Esophagus muscularis mucosa (tissue), 3 donors: ENCODE data around the gene PRPF6.
"Not testable (repeated sequence)": the region's sequence is repeated elsewhere in the genome, so short reads cannot be mapped to it uniquely, and the experiment has no call there.

Source experiments
- POLR2A ChIP-seq: fragments of 450-650 bp; IDR thresholded peaks from one replicate; pipeline ENCODE4 v1.6.1; 2017; ENCODE audit warnings: antibody characterized with exemption, moderate library complexity, mild to moderate bottlenecking, low read depth
- TF ChIP-seq, protein P1 (sequence below), 3 experiments: fragments of 200-600 bp in 2 of 3; fragments of 450-650 bp in 1 of 3; sonication (generic) in 2 of 3; IDR thresholded peaks; one replicate each; pipeline ENCODE4 v1.5.1; 2017 to 2019; ENCODE audit warnings: antibody characterized with exemption in 3 of 3, mild to moderate bottlenecking in 2 of 3, moderate library complexity in 1 of 3

DNA sequence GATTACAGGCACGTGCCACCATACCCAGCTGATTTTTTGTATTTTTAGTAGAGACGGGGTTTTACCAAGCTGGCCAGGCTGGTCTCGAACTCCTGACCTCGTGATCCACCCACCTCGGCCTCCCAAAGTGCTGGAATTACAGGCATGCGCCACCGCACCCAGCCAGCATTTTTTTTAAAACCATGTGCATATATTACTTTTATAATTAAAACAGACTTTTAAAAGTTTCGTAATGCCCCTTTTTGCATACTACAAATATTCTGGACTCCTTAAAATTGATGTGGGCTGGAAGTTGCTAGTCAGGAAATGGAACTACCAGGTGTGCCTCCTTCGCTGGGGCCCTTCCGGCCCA lies 9.0 kb upstream of the PRPF6 start:
- TF ChIP-seq, protein P1, sequence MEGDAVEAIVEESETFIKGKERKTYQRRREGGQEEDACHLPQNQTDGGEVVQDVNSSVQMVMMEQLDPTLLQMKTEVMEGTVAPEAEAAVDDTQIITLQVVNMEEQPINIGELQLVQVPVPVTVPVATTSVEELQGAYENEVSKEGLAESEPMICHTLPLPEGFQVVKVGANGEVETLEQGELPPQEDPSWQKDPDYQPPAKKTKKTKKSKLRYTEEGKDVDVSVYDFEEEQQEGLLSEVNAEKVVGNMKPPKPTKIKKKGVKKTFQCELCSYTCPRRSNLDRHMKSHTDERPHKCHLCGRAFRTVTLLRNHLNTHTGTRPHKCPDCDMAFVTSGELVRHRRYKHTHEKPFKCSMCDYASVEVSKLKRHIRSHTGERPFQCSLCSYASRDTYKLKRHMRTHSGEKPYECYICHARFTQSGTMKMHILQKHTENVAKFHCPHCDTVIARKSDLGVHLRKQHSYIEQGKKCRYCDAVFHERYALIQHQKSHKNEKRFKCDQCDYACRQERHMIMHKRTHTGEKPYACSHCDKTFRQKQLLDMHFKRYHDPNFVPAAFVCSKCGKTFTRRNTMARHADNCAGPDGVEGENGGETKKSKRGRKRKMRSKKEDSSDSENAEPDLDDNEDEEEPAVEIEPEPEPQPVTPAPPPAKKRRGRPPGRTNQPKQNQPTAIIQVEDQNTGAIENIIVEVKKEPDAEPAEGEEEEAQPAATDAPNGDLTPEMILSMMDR (IDR thresholded peaks at IDR 0.05) = not testable (repeated sequence)
- TF ChIP-seq POLR2A = not testable (repeated sequence)
